MM.1S (cell line): ENCODE results near the gene ADAMTS18.

ENCODE experiments used
- CTCF ChIP-seq: fragments of 300-600 bp; sonication (generic); IDR thresholded peaks from 2 replicates; pipeline ENCODE4 v1.5.1; 2016; ENCODE audit warnings: antibody characterized with exemption, low read length, mixed read lengths
- EZH2 ChIP-seq: fragments of 300-600 bp; sonication (generic); optimal IDR thresholded peaks from 2 replicates; pipeline ENCODE3; 2017; ENCODE audit warnings: low read depth, mild to moderate bottlenecking, antibody characterized with exemption, low read length, mixed read lengths
- EZH2phosphoT487 ChIP-seq: fragments of 300-600 bp; sonication (generic); IDR thresholded peaks from 2 replicates; pipeline ENCODE4 v1.6.1; 2018; ENCODE audit warnings: antibody characterized with exemption, low read length

- no peak for TF ChIP-seq EZH2
- TF ChIP-seq CTCF, result no peak
- no peak for TF ChIP-seq EZH2phosphoT487
These were observed 200.9 kb downstream of the ADAMTS18 start for GRCh38 chr16:77233799-77234519.
